Progenitor cell of endocrine pancreas (in vitro differentiated cells): ENCODE results near the gene GOLGA8J. TPM values are rescaled to one million over a fixed set of nuclear protein-coding genes. Genes with fewer than 3 reads are reported as not detected.
"Not testable (repeated sequence)": the region's sequence is repeated elsewhere in the genome, so short reads cannot be mapped to it uniquely, and the experiment has no call there.

Source experiments
- DNase-seq: peaks from one replicate; pipeline ENCODE4 v3.0.0; 2021; ENCODE audit warnings: low spot score; ENCODE audit not compliant: unreplicated experiment
- H3K27ac Mint-ChIP-seq: 2 replicates; pipeline ENCODE4 v1.8.0; 2021; ENCODE audit warnings: mild to moderate bottlenecking, moderate library complexity, mixed read lengths
- H3K27me3 Mint-ChIP-seq: 2 replicates; pipeline ENCODE4 v1.8.0; 2021; ENCODE audit warnings: mixed read lengths
- H3K36me3 Mint-ChIP-seq: 2 replicates; pipeline ENCODE4 v1.8.0; 2022; ENCODE audit warnings: mixed read lengths; ENCODE audit not compliant: insufficient read depth
- H3K4me1 Mint-ChIP-seq: 2 replicates; pipeline ENCODE4 v1.8.0; 2021; ENCODE audit warnings: low read depth, mixed read lengths
- H3K4me3 Mint-ChIP-seq: 2 replicates; pipeline ENCODE4 v1.8.0; 2021; ENCODE audit warnings: low read depth, mild to moderate bottlenecking, moderate library complexity, mixed read lengths
- H3K9me3 Mint-ChIP-seq: 2 replicates; pipeline ENCODE4 v1.8.0; 2021; ENCODE audit warnings: low read depth, mixed read lengths
- CTCF ChIP-seq: fragments of 200-600 bp; sonication (generic); IDR thresholded peaks from one replicate; pipeline ENCODE4 v1.5.0; 2021; ENCODE audit warnings: antibody characterized with exemption, mild to moderate bottlenecking; ENCODE audit not compliant: unreplicated experiment
- total RNA-seq: library from RNA; stranded (reverse); gene quantifications from 2 replicates; pipeline ENCODE4 v1.2.1, GENCODE V29; 2021

Gene GOLGA8J
- total RNA-seq, 1 donor from 2014 or later: not detected

GRCh38 chr15:30103941-30104507 is 21.3 kb downstream of the GOLGA8J start:
- not testable (repeated sequence) for H3K36me3 Mint-ChIP-seq, H3K9me3 Mint-ChIP-seq, H3K27ac Mint-ChIP-seq, DNase-seq, H3K4me3 Mint-ChIP-seq, H3K4me1 Mint-ChIP-seq, H3K27me3 Mint-ChIP-seq

GRCh38 chr15:30110591-30110990 is 27.8 kb downstream of the GOLGA8J start:
- H3K4me1 Mint-ChIP-seq, H3K27me3 Mint-ChIP-seq, H3K27ac Mint-ChIP-seq, H3K4me3 Mint-ChIP-seq, H3K36me3 Mint-ChIP-seq, DNase-seq, H3K9me3 Mint-ChIP-seq: not testable (repeated sequence)

GRCh38 chr15:30130066-30130465 is 47.3 kb downstream of the GOLGA8J start:
- TF ChIP-seq CTCF: peak; percentile 24
- not testable (repeated sequence) for H3K27me3 Mint-ChIP-seq, H3K27ac Mint-ChIP-seq, DNase-seq, H3K4me3 Mint-ChIP-seq, H3K36me3 Mint-ChIP-seq, H3K4me1 Mint-ChIP-seq, H3K9me3 Mint-ChIP-seq

GRCh38 chr15:30134751-30135150 is 52.0 kb downstream of the GOLGA8J start, which contains the start of gene GOLGA8T:
GOLGA8T (plus strand) TSS chr15:30135051; CDS start chr15:30135149, 98 bp downstream.
- H3K9me3 Mint-ChIP-seq, DNase-seq, H3K36me3 Mint-ChIP-seq, H3K27ac Mint-ChIP-seq, H3K4me3 Mint-ChIP-seq, H3K27me3 Mint-ChIP-seq, H3K4me1 Mint-ChIP-seq: not testable (repeated sequence)

Other genes with a start within 250 kb of the GOLGA8J start
- not detected in 2 replicates for gene GOLGA8T, start 52.1 kb downstream of the GOLGA8J start, total RNA-seq